ENCODE data around the gene ETFDH.

ETFDH gene

DNA sequence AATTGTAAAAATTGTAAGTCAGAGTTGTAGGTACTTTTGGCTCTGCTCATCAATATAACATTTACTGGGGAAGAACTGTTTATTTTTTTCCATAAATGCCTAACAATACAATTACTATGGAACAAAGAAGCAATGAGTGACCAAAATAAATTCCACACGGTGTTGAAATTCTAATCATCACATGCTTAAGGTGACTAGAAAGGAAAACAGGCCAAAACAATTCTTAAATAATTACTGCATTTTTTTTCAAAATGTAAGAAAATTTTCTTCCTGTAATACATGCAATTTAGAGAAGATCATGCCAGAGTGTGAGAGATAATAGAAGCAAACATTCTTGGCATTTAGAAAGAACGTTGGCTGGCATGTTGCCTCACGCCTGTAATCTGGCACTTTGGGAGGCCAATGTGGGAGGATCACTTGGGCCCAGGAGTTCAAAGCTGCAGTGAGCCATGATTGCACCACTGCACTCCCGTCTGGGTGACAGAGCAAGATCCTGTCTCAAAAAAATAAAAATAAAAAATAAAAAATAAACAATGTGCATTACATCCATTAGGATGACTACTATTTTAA, 22.9 kb upstream of the ETFDH start:
- TF ChIP-seq, protein P1, sequence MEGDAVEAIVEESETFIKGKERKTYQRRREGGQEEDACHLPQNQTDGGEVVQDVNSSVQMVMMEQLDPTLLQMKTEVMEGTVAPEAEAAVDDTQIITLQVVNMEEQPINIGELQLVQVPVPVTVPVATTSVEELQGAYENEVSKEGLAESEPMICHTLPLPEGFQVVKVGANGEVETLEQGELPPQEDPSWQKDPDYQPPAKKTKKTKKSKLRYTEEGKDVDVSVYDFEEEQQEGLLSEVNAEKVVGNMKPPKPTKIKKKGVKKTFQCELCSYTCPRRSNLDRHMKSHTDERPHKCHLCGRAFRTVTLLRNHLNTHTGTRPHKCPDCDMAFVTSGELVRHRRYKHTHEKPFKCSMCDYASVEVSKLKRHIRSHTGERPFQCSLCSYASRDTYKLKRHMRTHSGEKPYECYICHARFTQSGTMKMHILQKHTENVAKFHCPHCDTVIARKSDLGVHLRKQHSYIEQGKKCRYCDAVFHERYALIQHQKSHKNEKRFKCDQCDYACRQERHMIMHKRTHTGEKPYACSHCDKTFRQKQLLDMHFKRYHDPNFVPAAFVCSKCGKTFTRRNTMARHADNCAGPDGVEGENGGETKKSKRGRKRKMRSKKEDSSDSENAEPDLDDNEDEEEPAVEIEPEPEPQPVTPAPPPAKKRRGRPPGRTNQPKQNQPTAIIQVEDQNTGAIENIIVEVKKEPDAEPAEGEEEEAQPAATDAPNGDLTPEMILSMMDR (IDR thresholded peaks at IDR 0.05): no peak

DNA sequence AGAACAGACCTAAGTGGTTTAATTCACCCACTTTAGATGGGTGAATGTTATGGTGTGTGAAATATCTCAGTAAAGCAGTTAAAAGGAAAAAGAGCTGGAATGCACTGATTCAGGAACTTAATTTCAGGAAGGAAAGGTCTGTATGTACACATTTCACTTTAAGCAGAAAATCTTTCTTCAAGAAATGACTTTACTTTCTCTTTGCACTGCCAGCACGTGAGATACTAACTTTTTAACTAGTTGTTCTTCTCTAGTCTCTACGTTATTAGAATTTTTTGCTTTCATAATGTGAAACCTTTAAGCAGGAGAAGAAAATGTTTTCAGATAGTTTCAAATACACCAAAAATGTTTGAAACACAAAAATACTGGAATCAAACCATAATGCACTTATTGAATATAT, 19.2 kb upstream of the ETFDH start:
- TF ChIP-seq, protein P1 (IDR thresholded peaks at IDR 0.05): no peak

DNA sequence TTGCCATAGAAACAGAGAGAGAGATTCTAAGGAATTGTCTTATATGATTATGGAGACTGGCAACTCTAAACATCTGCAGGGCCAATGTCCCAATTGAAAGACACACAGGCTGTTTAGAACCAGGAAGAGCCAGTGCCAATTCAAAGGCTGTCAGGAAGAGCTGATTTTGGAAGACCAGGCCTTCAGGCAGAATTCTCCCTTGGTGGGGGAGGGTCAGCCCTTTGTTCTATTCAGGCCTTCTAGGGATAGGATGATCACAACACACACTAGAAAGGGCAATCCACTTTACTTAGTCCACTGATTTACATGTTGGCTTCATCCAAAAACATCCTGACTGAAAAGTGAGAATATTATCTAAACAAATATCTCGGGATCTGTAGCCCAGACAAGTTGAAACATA, 15.7 kb upstream of the ETFDH start:
- TF ChIP-seq, protein P1 (IDR thresholded peaks at IDR 0.05): no peak

DNA sequence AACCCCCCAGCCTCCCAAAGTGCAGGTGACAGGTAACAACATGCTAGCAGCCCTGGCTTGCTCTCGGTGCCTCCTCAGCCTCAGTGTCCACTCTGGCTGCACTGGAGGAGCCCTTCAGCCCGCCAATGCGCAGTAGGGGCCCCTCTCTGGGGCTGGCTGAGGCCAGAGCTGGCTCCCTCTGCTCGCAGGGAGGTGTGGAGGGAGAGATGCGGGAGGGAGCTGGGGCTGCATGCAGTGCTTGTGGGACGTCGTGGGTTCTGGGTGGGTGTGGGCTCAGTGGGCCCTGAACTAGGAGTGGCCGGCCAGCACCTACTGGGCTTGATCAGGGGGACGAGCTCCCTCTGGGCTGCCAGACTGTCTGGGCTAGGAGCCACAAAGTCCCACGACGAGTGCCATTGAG, 14.8 kb upstream of the ETFDH start:
- TF ChIP-seq, protein P1 (IDR thresholded peaks at IDR 0.05): no peak

DNA sequence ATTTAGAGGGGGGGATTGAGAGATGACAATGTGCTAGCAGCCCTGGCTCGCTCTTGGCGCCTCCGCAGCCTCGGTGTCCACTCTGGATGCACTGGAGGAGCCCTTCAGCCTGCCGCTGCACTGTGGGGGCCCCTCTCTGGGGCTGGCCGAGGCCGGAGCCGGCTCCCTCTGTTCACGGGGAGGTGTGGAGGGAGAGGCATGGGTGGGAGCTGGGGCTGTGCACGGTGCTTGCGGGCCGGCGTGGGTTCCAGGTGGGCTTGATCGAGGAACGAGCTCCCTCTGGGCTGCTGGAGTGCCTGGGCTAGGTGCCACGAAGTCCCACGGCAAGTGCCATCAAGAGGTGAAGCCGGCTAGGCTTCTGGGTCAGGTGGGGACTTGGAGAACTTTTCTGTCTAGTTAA, 7.3 kb upstream of the ETFDH start:
- TF ChIP-seq, protein P1 (IDR thresholded peaks at IDR 0.05): no peak

DNA sequence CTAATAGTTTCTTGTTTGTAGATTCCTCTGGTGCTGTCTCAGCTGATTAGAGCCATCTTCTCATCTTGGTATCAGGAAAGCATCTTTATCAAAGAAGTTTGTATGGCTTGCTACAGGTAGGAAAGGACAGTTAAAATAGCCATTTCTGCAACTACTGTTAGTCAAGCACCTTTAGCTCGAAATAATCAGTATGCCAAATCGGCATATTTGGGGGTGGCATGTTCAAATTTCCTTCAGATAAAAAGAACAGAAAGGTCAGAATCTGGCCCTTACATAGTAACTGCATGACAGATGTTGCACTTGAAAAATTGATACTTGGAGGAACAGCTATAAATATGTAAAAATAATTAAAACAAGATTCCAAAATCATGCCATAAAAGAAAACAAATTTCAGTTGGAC, 5.2 kb upstream of the ETFDH start:
- TF ChIP-seq, protein P1 (IDR thresholded peaks at IDR 0.05): no peak

DNA sequence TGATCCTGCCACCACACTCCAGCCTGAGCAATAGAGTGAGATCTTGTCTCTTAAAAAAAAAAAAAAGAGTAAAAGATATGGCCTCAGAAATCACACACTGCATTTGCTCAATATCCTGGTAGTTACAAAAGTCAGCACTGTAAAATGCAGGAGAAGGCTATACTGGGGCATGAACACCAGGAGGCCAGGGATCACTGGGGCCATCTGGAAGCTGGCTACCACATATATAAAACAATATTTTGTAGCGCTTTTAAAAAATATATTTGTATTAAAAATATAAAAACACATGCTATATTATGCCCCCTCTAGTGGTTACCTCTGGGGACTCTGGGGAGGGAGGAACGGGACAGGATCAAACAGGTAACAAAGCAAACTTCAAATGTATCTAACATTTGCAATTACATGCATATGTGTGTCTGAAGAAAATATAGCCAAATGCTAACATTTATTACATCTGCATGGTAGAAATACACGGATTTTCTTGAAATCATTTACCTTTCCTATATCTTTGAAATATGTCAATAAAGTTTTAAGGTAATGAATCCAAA, 4.4 kb upstream of the ETFDH start:
- TF ChIP-seq, protein P1 (IDR thresholded peaks at IDR 0.05): peak; percentile 46

DNA sequence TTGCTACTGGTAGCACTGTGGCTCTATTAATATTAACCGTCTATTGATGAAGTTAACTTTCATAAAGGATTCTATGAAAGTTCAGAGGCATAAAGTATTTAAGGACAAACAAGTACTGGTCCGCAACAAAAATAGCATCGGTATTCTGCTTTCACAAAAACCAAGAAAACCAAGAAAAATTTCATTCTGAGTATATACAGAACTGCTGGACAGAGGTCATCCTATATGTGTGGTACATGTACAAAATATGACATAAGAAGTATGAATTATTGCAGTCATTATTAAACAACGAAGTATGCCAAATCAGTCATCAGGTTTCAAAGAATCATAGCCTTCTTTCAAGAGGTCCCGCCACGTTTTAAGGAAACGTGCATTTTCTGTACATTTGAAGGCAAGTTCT, 2.8 kb upstream of the ETFDH start:
- TF ChIP-seq, protein P1 (IDR thresholded peaks at IDR 0.05): no peak

All from LNCAP (cell line).